SH-SY5Y (cell line): Measurements from ENCODE around the gene SLC17A8.

Experiments used
- GATA2 ChIP-seq: IDR thresholded peaks from 2 replicates; pipeline ENCODE4 v1.6.1; 2011; ENCODE audit warnings: mild to moderate bottlenecking, low read depth, low read length
- GATA3 ChIP-seq: IDR thresholded peaks from 2 replicates; pipeline ENCODE4 v1.6.1; 2011; ENCODE audit warnings: low read depth, mild to moderate bottlenecking, low read length, moderate library complexity

- TF ChIP-seq GATA2 (no peak), GATA3 (no peak)
These were observed 70.2 kb downstream of the SLC17A8 start for GRCh38 chr12:100427078-100427477.
